GM19239 (cell line): ENCODE measurements around the gene BCAS3.

ENCODE experiments used
- DNase-seq: peaks from one replicate; pipeline ENCODE4 v3.0.0; 2011; ENCODE audit warnings: low spot score; ENCODE audit not compliant: insufficient read length
- FAIRE-seq: peaks from 2 replicates; lab custom pipeline; 2011; peaks lifted over from hg19 to GRCh38; lab: Jason Lieb, UNC

BCAS3 gene

DNA sequence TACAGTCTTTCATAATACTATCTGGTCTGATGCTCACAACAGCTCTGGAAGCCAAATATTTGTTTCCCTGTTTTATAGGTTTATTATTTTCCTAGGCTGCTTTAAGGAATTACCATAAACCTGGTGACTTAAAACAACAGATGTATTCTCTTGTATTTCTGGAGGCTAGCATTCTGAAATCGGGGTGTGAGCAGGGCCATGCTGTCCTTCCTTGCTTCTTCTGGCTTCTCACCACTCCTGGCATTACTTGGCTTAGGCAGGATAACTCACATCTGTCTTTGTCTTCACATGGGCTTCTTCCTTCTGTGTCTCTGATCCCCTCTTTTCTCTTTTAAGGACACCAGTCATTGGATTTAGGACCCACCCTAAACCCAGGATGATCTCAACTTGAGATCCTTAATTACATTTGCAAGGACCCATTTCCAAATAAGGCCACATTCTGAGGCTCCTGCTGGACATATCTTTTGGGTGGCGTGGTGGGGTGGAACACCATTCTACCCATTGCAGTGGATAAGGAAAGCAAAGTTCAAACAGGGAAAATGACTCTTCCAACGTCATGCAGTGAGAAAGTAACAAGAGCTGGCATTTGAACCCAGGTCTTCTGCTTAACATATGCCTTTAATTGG is 682.8 kb downstream of the BCAS3 start:
- DNase-seq (no peak), FAIRE-seq (no peak)

GRCh38 chr17:61361084-61361483 is 683.4 kb downstream of the BCAS3 start:
- DNase-seq (no peak), FAIRE-seq (no peak)

DNA sequence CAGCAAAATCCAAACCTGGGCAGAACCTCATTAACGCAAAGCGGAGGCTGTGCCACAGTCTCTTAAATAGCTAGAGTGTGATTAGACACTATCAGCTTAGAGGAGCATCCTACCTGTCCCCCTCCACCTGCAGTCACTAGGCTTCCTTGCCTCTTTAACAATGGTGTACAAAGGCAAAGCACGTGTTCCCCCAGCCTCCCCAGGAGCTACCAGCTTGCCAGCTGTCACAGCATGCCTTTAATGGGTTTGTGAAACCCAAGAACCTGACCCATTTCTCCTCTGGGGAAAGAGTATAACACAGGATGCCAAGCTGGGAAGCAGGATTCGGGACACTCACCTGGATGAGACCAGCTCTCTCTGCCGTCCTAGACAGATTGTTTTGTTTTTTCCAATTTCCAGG is 684.7 kb downstream of the BCAS3 start:
- FAIRE-seq (no peak), DNase-seq (no peak)

DNA sequence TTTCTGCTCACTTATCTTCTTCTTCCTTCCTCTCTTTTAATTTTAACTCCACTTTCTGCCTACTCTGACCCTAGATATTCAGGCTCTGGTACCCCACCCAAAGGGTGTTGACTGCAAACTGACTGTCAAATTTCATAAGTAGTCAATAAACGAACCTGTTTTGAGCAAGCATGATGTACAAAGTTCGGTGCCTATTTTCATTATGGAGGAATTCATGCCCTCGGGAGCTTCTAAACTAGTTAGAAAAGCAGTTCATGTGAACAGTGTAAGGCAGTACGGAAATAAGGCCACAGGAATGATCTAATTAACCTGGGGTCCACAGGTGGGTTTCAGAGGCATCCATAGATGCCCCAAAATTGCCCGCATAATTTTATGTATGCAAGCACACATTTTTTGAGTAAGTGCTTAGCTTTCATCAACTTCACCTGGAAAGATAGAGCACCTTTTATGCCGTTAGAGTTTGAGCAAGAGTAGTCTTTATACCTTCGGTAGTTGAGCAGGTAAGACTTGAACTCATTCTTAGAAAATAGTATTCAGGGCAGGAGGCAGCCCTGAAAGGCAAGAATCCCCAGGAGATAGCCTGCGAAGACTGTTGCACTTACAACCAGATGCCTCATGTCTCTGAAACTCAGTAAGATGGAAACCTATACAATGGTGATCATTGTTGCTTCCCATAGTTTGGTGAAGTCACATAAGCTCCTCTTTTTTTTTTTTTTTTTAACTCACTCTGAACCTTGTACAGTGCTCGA is 685.4 kb downstream of the BCAS3 start:
- no peak for FAIRE-seq
- no peak for DNase-seq

GRCh38 chr17:61363601-61364462 is 686.2 kb downstream of the BCAS3 start:
- DNase-seq (no peak), FAIRE-seq (no peak)

- FAIRE-seq = no peak
- DNase-seq = no peak
Measured at GRCh38 chr17:61364463-61364846, 686.8 kb downstream of the BCAS3 start.

GRCh38 chr17:61366076-61366714 is 688.5 kb downstream of the BCAS3 start:
- DNase-seq (no peak), FAIRE-seq (no peak)

DNA sequence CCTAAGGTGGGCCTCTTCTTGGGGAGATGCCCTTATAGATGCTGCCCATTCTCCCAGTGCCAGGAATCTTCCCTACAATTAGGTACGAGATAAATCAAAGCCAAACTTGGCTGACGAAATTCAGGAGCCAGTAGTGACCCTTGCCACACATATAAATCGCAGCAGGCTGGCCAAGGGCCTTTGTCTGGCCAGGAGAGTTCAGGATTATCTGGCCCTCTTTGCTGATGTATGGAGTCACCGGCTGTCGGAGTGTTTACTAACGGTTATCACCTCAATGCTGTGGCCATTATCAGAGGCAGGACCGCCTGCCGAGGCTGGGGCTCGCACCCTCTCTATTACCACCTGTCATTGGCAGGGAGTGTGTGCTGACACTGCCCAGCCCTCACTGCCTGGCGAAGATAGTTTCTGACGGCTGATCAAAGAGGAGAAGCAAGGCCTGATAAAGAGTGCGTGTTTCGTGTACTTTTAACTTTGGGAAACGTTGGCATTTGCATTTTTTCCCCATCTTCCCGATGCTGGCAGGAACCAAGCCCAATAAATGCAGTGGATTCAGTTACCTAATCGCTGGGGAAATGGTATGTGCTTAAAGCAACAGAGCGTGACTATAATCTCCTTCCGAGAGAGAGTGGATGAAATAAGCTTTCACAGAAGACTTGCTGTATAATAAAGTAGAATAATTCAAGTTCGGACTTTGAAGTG is 689.2 kb downstream of the BCAS3 start:
- DNase-seq = no peak
- FAIRE-seq = no peak

GRCh38 chr17:61368049-61368831 is 690.6 kb downstream of the BCAS3 start:
- no peak for FAIRE-seq
- no peak for DNase-seq

- FAIRE-seq = no peak
Measured at GRCh38 chr17:61368832-61369450, 691.3 kb downstream of the BCAS3 start.

GRCh38 chr17:61369751-61370150 is 692.1 kb downstream of the BCAS3 start:
- FAIRE-seq (no peak), DNase-seq (no peak)

More at GRCh38 chr17:61368832-61369450, 691.3 kb downstream of the BCAS3 start:
- no peak for DNase-seq

DNA sequence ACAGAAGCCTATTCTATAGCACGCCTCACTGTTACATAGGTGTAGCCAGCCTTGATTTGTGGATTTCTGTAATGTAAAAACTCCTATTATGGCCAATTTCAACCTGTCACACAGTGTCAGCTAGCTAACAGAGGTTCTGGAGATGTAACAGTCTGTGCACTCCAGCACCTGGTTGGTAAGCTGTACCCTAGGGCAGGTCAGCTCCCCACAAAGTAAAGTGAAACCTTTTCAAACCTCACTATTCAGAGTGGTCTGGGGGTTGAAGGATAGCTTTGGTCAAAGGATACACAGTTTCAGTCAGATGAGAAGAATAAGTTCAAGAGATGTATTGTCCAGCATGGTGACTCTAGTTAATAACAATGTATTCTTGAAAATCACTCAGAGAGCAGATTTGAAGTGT is 693.5 kb downstream of the BCAS3 start:
- DNase-seq (no peak), FAIRE-seq (no peak)

- FAIRE-seq = no peak
- DNase-seq = no peak
Measured at GRCh38 chr17:61371606-61372005, 694.0 kb downstream of the BCAS3 start.

DNA sequence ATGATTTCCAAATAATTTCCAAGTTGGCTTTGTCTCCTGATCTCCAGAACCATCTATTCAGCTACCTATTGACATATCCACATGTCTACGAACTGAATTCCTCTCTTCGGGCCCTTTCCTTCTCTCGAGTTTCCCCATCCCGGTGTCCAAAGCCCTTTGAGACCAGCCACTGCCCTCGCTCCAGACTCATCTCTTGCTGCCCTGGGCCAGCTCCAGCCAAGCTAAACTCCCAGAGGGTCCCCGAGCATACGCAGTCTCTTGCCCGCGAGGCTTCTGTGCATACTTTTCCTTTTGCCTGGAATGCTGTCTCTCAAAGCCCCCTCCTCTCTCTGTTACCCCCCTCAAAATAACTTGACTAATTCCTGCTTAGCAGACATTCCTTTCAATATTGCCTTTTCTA is 694.8 kb downstream of the BCAS3 start:
- no peak for DNase-seq
- FAIRE-seq = no peak

DNA sequence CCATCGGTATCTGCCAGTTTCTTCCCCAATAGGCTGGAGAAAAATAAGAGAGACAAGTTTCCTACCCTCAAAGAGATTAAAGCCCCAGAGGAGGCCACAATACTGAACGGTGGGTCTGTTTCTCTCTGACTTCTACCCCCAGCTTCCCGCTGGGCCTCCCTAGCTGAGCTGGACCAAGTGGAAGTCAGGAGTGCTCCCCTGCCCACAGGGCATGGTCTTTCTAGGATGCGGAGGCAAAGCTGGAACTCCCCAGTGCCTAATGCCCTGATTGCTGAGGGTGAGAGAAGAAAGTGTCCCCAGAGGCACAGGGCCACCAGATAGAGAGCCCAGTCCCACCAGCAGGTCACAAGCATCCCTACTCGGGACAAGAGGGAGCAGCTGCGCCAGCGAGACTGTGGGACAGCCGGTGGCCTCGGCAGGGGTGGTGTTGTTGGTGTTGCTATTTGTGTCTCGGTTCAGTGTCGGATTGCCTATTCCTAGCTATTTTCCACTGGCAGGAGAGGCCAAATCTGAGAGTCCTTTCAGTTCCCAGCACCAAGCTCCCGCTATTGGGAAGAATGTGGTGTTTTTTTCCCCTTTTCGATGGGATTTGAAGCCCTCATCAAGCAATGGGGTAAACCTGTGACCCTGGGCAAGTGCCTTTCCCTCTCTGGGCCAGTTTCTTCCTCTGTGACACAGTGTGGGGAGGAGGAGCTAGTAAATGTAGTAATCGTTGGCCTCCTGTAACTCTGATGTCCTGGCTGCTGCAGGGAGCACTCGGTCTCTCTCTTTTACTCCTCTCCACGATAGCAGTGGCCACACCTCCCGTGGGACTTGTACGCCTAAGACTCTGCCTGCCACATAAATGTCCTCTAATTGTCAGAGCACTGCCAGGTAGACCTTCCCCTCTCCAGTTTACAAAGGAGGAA is 699.5 kb downstream of the BCAS3 start:
- DNase-seq (no peak), FAIRE-seq (no peak)

- no peak for FAIRE-seq
- DNase-seq = no peak
Measured at GRCh38 chr17:61378658-61379456, 701.2 kb downstream of the BCAS3 start.
